Epithelial cell of proximal tubule (primary cell): ENCODE results near the gene RNASET2. TPM values are rescaled to one million over a fixed set of nuclear protein-coding genes. Genes with fewer than 3 reads are reported as not detected.
"Not testable (repeated sequence)": the region's sequence is repeated elsewhere in the genome, so short reads cannot be mapped to it uniquely, and the experiment has no call there.

Experiments
- DNase-seq: peaks from one replicate; pipeline ENCODE4 v3.0.0-alpha.2; 2011; ENCODE audit warnings: low read depth
- H3K4me3 ChIP-seq: 2 replicates; pipeline ENCODE4 v1.5.1; 2011; ENCODE audit warnings: low read depth, mild to moderate bottlenecking, low read length
- CTCF ChIP-seq: conservative IDR thresholded peaks from 2 replicates; pipeline ENCODE4 v1.5.1; 2012; ENCODE audit warnings: low read depth, mild to moderate bottlenecking, low read length
- total RNA-seq: library from RNA; depleted of rRNA; stranded (reverse); fragments of >200 nt; gene quantifications from 2 replicates; pipeline ENCODE4 v1.2.3, GENCODE V29; 2015

RNASET2 gene
- total RNA-seq, 1 donor from 2014 or later: 358 TPM

GRCh38 chr6:166900956-166901607 is 55.3 kb downstream of the RNASET2 start:
- no peak overlapping the region for H3K4me3 ChIP-seq
- no peak for DNase-seq
- no peak for TF ChIP-seq CTCF

GRCh38 chr6:166900130-166900708 is 56.1 kb downstream of the RNASET2 start:
- no peak overlapping the region for H3K4me3 ChIP-seq
- no peak for TF ChIP-seq CTCF
- DNase-seq: no peak

GRCh38 chr6:166898910-166899309 is 57.4 kb downstream of the RNASET2 start:
- no peak for DNase-seq
- no peak overlapping the region for H3K4me3 ChIP-seq

GRCh38 chr6:166894614-166895013 is 61.7 kb downstream of the RNASET2 start:
- not testable (repeated sequence) for H3K4me3 ChIP-seq, DNase-seq

More at GRCh38 chr6:166898910-166899309, 57.4 kb downstream of the RNASET2 start:
- TF ChIP-seq CTCF: no peak

- DNase-seq, H3K4me3 ChIP-seq: not testable (repeated sequence)
These were observed 63.9 kb downstream of the RNASET2 start for GRCh38 chr6:166892472-166892871.

GRCh38 chr6:166886773-166887172 is 69.6 kb downstream of the RNASET2 start:
- not testable (repeated sequence) for DNase-seq, H3K4me3 ChIP-seq

- not testable (repeated sequence) for H3K4me3 ChIP-seq, DNase-seq
These were observed 71.4 kb downstream of the RNASET2 start for GRCh38 chr6:166884958-166885357.

GRCh38 chr6:166879594-166879993 is 76.8 kb downstream of the RNASET2 start:
- no peak for TF ChIP-seq CTCF
- no peak for DNase-seq
- H3K4me3 ChIP-seq: no peak overlapping the region

Other genes starting within 250 kb of the RNASET2 start
- 13.8 and 20.6 TPM in 2 replicates for gene CEP43, start 42.8 kb upstream of the RNASET2 start, total RNA-seq
- gene CCR6, start 166.5 kb upstream of the RNASET2 start, total RNA-seq: not detected in 2 replicates
- not detected in 2 replicates for gene GPR31, start 201.4 kb upstream of the RNASET2 start, total RNA-seq